Stromal cell of bone marrow (primary cell): ENCODE results near the gene INSC.

Experiments
- DNase-seq: peaks from one replicate; pipeline ENCODE4 v3.0.0-alpha.2; 2012; ENCODE audit warnings: low read depth

The INSC gene

GRCh38 chr11:15109602-15110001 is 5.1 kb upstream of the INSC start:
- DNase-seq: no peak

- DNase-seq: no peak
These were observed 3.5 kb upstream of the INSC start for GRCh38 chr11:15111215-15111614.

- no peak for DNase-seq
These were observed 2.6 kb upstream of the INSC start for GRCh38 chr11:15112131-15112541.

GRCh38 chr11:15113381-15113780 is 1.3 kb upstream of the INSC start:
- DNase-seq: no peak

GRCh38 chr11:15115686-15116085 is 963 bp downstream of the INSC start:
- no peak for DNase-seq

- DNase-seq: no peak
These were observed 3.0 kb downstream of the INSC start for GRCh38 chr11:15117751-15118150.

- no peak for DNase-seq
These were observed 3.7 kb downstream of the INSC start for GRCh38 chr11:15118431-15118830.

- peak; percentile 69 for DNase-seq
These were observed 4.6 kb downstream of the INSC start for GRCh38 chr11:15119352-15119751.

- DNase-seq: no peak
These were observed 5.1 kb downstream of the INSC start for GRCh38 chr11:15119826-15120225.

GRCh38 chr11:15123849-15124248 is 9.1 kb downstream of the INSC start:
- no peak for DNase-seq

GRCh38 chr11:15124528-15124927 is 9.8 kb downstream of the INSC start:
- no peak for DNase-seq

- peak; percentile 91 for DNase-seq
These were observed 12.6 kb downstream of the INSC start for GRCh38 chr11:15127341-15127740.

GRCh38 chr11:15128621-15129020 is 13.9 kb downstream of the INSC start:
- no peak for DNase-seq

- no peak for DNase-seq
These were observed 21.4 kb downstream of the INSC start for GRCh38 chr11:15136166-15136565.

- no peak for DNase-seq
These were observed 24.5 kb downstream of the INSC start for GRCh38 chr11:15139096-15139770.

- no peak for DNase-seq
These were observed 25.4 kb downstream of the INSC start for GRCh38 chr11:15139958-15140659.

- DNase-seq: no peak
These were observed 26.7 kb downstream of the INSC start for GRCh38 chr11:15141381-15141780.

- DNase-seq: no peak
These were observed 28.1 kb downstream of the INSC start for GRCh38 chr11:15142838-15143237.

GRCh38 chr11:15143855-15144254 is 29.1 kb downstream of the INSC start:
- no peak for DNase-seq

- no peak for DNase-seq
These were observed 29.6 kb downstream of the INSC start for GRCh38 chr11:15144347-15144746.

- DNase-seq: no peak
These were observed 30.4 kb downstream of the INSC start for GRCh38 chr11:15145151-15145550.

- DNase-seq: no peak
These were observed 30.9 kb downstream of the INSC start for GRCh38 chr11:15145615-15146014.

- peak; percentile 59 for DNase-seq
These were observed 31.7 kb downstream of the INSC start for GRCh38 chr11:15146271-15147003.
